NCI-H2196 (cell line): ENCODE data around the gene ZC3HAV1.
A peak's percentile ranks its signal among the peaks of the same experiment; 100 is the strongest.
"Not testable (repeated sequence)": the region's sequence is repeated elsewhere in the genome, so short reads cannot be mapped to it uniquely, and the experiment has no call there.

Source experiments
- DNase-seq: peaks from one replicate; lab custom pipeline; 2025; ENCODE audit not compliant: unreplicated experiment; lab: John Stamatoyannopoulos, UW

The ZC3HAV1 gene

DNA sequence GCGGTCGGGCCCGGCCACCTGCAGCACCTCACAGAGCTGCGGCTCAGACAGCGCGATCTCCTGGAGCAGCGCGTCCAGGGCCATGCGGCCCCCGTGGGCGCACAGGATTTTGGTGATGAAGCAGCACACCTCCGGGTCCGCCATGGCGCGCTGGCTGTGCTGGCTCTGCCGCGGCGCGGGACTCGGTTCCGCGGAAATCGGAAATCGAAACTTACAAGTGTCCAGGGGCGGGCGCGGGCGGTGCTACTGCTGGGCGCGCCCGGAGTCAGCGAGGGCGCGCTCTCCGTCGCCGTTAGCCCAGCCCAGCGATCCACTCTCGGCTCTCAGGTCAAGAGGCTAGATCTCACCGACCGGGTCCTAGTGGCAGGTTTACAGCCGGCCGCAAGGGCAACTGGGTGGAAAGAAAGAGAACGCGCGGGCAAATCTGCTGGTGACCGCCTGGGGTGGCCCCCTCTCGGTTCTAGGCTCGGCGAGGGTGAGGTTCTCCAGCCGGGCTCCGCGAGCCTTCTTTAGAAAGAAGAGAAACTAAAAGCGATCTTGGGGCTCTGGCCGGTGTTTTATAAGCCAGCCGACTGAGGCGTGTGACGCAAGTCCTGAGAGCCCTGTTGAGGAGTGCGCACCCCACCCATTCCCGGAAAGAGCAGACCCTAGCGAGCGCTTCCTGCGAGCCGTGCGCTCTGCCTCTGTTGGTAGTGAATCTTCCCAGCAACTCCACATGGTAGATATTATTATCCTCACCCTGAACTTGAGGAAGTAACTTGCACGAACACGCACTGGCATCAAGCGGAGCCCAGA, at the start of gene ZC3HAV1:
Gene ZC3HAV1 (minus strand): TSS at position 533 of the 795 bp plus-strand sequence. CDS start 389 bp downstream, at position 144.
- peak; percentile 88 for DNase-seq

DNA sequence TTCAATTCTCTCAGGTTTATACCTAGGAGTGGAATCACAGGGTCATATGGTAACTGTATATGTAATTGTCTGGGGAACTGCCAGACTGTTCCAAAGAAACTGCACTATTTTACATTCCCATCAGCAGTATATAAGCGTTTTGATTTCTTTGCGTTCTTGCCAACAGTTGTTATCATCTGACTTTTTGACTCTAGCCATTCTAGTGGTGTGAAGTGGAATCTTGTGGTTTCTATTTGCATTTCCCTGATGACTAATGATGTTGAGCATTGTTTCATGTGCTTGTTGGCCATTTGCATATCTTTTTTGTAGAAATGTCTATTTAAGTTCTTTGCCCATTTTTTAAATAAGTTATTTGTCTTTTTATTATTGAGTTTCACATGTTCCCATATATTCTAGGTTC, 44.3 kb upstream of the ZC3HAV1 start:
- no peak for DNase-seq

DNA sequence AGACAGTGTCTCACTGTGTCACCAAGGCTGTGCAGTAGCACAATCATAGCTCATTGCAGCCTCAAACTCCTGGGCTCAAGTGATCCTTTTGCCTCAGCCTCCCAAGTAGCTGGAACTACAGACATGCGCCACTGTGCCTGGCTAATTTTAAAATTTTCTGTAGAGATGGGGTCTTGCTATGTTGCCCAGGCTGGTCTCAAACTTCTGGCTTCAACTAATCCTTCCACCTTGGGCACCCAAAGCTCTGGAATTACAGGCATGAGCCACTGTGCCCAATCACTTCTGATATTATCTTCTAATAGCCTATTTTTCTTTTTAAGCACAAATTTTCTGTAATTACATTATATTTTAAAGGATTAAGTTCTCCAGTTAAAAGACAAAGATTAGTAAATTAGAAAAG, 42.6 kb upstream of the ZC3HAV1 start:
- no peak for DNase-seq

DNA sequence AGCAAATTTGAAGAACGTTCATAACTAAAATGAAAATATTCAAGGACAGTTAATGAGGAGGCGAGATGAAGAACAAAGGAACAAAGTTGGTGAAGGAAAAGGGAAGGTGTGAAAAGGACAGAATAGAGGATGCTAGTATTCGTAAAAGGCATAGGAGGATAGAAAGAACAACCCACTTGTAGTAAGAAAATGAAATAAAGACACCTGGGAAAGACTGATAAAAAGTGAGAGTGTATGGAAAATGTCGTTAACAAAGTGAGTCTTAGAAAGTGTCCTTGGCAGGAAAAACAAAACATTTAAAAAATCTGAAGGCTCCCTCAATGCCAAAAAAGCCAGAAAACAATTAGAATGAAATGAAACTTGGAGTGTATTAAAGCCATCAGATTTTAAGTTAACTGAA, 29.6 kb upstream of the ZC3HAV1 start:
- DNase-seq, result no peak

DNA sequence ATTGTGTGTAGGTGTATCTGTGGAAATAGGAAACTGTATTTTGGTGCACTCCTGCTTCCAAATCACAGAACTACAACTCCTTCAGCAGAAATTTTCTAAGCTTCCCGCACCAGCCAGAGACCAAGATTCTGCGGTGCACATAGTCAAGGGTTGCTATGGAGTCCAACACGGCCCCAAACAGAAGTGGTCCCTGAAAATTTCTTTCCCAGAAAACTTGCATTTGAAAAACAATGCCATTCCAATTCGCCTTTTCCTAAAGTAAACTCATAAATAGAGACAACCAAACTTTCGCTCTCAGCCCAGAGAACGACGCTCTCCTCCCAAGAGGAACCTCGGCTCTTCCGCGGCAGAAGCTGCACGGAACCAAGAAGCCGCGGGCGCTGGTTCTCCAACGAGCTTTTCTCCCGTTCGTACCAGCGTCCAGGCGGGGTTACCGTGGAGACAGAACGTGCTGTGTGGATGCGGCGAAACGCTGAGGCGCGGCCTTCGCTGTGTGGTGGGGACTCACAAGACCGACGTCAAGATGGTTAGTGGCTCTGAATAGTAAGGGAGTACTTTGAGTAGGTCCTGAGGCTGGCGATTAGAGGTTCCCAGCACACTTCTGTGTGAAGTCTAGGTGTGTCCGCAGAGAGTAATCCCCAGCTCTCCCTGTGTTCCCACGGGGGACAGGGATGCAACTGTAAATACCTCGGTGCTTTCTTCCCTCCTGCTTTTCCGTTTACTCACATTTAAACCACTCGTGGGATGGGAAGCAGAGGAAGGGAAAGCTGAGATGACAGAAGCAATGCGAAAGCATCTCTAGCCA, 24.0 kb upstream of the ZC3HAV1 start:
- peak; percentile 91 for DNase-seq

DNA sequence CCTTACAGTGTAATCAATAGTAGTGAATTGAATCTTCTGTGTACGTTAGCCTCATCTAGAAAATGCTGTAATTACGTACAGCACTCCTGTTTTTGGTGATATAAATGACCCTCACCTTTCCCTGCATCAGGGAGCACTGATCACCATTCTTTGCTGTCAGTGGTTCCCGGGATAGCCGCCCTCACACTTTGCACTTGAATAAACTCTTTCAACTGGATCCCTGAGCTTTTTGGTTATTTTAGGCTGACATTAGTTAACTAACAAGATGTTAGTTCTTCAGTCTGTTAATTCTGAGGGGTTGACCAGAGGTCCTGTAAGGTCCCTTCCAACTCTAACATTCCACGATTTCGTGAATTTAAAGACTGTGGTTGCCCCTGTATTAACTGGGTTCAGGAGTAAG, 23.4 kb upstream of the ZC3HAV1 start:
- no peak for DNase-seq

GRCh38 chr7:139131601-139132041, 22.1 kb upstream of the ZC3HAV1 start:
- DNase-seq, result no peak

GRCh38 chr7:139129814-139130213, 20.3 kb upstream of the ZC3HAV1 start:
- not testable (repeated sequence) for DNase-seq

DNA sequence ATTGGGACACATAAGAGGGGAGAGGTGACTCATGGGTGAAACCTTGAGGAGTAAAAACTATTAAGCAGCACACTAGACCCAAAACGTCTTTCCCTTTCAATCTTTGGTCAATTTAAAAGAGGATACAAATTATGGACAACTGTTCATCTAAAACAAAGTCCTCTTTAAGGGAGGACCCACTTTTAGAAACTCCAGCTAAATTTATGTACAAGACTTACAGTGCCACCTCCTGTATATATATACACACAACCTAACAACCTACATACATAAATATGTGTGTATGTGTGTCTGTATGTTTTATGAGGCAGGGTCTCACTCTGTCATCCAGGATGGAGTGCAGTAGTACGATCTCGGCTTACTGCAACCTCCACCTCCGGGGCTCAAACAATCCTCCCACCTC, 18.1 kb upstream of the ZC3HAV1 start:
- no peak for DNase-seq

DNA sequence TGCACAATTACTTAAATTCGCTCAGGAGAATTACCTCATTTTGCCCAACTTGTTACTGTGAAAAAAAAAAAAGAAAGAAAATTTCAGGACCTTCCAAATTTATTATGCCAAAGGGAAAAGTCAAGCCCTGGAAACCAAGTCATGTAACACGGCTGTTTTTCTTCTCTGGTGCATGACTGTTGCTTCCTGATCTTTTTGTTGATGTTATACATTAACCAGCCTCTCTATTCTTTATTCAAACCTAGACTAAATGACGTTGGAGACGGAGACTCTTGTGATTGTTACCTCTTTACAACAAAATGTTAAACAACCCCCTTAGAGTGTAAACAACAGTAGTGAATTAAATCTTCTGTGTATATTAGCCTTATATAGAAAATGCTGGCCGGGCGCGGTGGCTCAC, 16.1 kb upstream of the ZC3HAV1 start:
- DNase-seq, result no peak

DNA sequence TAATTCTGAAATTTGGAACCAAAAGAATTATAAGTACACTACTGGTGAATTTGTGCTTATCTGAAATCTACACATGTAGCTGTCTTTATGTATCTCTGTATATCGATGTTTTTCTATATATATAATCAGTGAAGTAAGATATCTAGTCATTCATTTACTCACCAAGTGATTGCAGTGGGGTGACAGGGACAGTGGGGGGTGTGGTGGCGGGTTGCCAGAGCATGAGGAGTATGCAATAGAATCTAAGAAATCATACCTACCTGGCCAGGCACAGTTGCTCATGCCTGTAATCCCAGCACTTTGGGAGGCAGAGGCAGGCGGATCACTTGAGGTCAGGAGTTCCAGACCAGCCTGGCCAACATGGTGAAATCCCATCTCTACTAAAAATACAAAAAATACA, 15.5 kb upstream of the ZC3HAV1 start:
- DNase-seq, result not testable (repeated sequence)

DNA sequence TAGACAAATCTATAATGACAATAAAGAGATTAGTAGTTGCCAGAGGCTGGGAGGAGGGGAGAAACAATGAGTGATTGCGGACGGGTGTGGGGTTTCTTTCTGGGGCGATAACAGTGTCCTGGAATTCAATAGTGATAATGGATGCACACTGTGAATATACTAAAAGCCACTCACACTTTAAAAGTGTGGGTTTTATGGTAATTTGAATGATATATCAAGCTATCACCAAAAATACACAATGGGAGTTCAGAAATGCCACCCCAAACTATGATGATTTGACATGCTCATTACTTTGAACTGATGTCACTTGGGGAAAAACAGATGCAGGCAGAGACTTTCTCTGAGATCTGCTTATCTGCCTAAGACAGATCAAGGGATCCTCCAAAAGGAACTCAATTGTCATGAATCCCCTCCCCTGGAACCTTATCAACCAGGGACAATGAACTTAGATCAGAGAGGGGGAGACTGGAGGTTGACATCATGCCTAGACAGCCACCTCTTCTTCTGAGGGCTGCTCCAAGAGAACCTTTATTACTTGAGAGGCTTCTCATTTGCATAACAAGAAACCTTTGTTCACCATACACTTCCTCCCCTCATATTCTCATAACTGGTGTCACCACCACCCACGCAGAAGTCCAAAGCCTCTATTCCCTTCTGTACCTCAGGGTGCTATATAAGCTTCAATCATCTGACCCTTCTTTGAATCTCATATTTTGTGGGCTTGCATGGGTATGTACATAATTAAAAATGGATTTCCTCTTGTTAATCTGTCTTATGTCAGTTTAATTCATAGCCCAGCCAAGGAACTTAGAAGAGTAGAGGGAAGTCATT, 14.8 kb upstream of the ZC3HAV1 start:
- DNase-seq, result no peak

DNA sequence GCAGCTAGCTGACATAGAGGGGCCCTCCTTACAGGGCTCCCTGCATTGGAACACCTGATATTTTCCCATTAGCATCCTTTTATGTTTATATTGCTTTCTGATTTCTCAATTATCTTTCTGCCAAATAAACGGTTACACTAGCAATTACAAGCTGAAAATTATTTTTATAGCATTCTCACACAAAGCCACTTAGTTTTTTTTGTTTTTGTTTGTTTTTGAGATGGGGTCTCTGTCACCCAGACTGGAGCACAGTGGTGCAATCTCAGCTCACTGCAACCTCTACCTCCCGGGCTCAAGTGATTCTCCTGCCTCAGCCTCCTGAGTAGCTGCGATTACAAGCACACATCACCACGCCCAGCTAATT, 9.9 kb upstream of the ZC3HAV1 start:
- no peak for DNase-seq

- no peak for DNase-seq
Measured at GRCh38 chr7:139118805-139119485, 9.4 kb upstream of the ZC3HAV1 start.

- peak; percentile 15 for DNase-seq
Measured at GRCh38 chr7:139118234-139118804, 8.8 kb upstream of the ZC3HAV1 start.

DNA sequence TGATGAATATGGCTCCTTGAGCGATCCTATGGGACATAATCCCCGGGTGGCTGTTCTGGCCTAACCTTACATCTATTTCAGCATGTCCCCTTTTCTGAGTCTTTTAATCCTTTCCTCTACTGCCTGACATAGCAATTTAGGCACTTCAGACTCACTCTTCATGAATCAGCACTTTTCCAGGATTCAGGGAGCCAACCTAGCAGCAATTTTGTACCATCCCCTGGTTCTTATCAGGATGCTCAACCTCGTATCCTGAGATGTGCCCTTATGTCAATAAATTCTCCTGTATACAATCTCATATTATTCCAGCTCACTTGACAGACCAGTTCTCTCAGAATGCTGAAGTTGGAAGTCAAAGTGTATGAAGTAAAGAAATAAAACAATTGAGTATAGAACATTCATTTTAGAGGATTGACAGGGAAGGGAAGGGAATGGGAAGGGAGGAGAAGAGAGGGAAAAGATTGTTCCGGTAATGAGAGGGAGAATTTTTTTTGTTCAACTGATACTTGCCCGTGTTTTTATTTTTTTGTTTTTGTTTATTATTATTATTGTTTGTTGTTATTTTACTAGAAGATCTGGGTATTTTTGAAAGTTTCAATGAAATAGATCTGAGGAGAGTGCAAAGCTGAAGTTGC, 8.2 kb upstream of the ZC3HAV1 start:
- no peak for DNase-seq

DNA sequence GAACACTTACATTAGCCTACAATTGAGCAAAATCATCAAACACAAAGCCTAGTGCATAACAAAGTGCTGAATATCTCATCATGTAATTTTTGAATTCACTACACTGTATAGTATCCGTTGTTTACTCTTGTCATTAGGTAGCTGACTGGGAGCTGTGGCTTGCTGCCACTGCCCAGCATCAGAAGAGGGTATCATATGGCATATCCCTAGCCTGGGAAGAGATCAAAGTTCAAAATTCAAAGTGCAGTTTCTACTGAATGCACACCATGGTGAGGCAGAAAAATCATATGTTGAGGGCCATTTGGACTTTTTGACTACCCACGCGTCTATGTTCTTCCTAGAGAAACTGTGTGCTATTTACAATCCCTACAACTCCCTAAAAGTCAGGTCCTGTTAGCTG, 7.5 kb upstream of the ZC3HAV1 start:
- DNase-seq, result peak; percentile 31

DNA sequence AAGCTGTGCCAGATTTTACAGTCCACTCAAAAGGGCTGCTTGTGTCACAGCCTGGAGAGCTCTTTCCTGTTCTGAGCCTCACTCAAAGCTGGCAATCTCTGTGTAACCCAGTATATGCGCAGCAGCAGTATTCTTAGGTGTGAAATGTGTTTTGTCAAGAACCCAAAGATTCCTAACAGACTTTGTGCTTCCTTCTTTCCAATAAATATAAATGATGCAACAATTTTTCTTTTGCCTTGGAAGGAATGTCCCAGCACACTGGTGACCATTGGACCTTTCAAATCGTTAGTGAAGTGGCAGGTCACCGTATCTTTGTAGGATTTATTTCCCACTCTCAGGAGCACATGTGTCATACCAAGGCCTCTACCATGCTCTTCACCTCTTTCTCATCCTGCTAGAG, 5.6 kb upstream of the ZC3HAV1 start:
- no peak for DNase-seq

DNA sequence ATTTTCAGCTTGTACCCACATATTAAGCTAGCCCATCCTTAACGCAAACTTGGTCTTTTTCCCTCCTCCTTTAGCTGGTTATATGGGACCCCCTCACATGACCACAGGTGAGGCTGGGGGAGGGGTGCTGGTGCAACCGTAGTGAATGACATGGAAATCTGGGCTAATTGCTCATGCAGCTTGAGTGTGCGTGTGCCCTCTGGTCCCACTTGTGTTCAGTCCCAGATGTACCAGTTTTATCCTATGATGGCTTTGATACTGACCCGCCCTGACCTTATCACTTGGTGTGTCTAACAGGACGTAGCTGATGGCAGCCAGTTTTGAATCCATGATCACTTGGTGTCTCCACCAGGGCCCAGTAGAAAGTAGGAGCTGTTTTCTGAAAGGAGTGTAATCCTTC, 5.1 kb upstream of the ZC3HAV1 start:
- no peak for DNase-seq

- no peak for DNase-seq
Measured at GRCh38 chr7:139114018-139114417, 4.5 kb upstream of the ZC3HAV1 start.
